Mononuclear cell (primary cell): ENCODE data around the gene WRNIP1. TPM values are rescaled to one million over a fixed set of nuclear protein-coding genes. Genes with fewer than 3 reads are reported as not detected.
A peak's percentile ranks its signal among the peaks of the same experiment; 100 is the strongest.
"Not testable (repeated sequence)": the region's sequence is repeated elsewhere in the genome, so short reads cannot be mapped to it uniquely, and the experiment has no call there.

ENCODE experiments used
- H3K27me3 ChIP-seq: 2 replicates; pipeline ENCODE4 v1.6.0; 2011; ENCODE audit warnings: low read length, control low read depth; ENCODE audit not compliant: insufficient read depth
- H3K4me1 ChIP-seq: 2 replicates; pipeline ENCODE4 v1.5.1; 2011; ENCODE audit warnings: mild to moderate bottlenecking, low read length, control low read depth; ENCODE audit not compliant: insufficient read depth
- H3K4me3 ChIP-seq: 2 replicates; pipeline ENCODE4 v1.5.1; 2011; ENCODE audit warnings: mild to moderate bottlenecking, low read length, moderate library complexity
- H3K9me3 ChIP-seq: 2 replicates; pipeline ENCODE4 v1.5.1; 2011; ENCODE audit warnings: low read depth, mild to moderate bottlenecking, control low read depth, low read length
- total RNA-seq: library from RNA; depleted of rRNA; stranded (reverse); fragments of >200 nt; gene quantifications from one replicate; pipeline ENCODE4 v1.2.3, GENCODE V29; 2012

The WRNIP1 gene
- total RNA-seq, 1 donor = 21.6 TPM

DNA sequence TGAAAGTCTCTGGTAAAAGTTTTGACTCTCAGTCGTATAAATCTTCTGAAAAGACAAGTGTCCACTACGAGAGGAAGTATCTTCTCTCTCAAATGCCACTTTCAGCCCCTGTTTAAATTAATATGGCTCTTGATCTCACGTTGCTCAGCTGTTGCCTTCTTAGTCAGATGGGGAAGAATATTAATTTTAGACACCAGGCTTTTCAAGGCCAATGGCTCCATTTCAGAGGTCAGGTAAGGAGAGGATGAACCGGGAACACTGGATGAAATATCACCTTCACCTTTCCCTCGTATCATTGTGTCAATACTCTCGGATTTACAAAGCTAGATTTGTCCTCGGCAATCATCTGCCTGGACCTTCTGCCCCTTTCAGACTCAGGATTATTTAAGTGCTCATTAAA lies 14.4 kb upstream of the WRNIP1 start, which contains the start of gene MYLK4:
MYLK4 (minus strand) TSS at position 91 of the 400 bp plus-strand sequence. CDS start 1,628 bp downstream, outside the sequence.
- Histone ChIP-seq H3K4me1 (no peaks in the 10 kb centered on the region), H3K9me3 (no peaks in the 10 kb centered on the region), H3K27me3 (peaks cover 5% of the 10 kb centered on the region), H3K4me3 (no peak within 1 kb of the TSS)

DNA sequence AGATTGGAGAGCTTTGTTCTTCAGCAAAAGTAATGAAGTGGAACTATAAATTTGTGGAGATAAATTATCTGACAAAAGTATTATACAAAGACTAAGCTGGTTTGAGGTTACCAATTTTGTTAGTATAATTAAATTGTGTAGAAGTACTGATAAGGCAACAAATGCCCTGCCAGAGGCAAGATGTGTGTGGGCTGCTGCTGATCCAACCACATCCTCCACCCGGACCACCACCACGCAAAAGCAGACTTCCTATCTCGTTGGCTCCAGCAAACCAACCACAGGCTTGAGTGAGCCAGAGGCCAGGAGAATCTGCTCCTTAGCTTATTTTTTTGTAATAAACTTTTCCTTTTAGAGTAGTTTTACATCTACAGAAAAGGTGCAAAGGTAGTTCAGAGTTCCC lies 13.3 kb upstream of the WRNIP1 start:
- H3K4me1 ChIP-seq = no peaks in the 10 kb centered on the region

DNA sequence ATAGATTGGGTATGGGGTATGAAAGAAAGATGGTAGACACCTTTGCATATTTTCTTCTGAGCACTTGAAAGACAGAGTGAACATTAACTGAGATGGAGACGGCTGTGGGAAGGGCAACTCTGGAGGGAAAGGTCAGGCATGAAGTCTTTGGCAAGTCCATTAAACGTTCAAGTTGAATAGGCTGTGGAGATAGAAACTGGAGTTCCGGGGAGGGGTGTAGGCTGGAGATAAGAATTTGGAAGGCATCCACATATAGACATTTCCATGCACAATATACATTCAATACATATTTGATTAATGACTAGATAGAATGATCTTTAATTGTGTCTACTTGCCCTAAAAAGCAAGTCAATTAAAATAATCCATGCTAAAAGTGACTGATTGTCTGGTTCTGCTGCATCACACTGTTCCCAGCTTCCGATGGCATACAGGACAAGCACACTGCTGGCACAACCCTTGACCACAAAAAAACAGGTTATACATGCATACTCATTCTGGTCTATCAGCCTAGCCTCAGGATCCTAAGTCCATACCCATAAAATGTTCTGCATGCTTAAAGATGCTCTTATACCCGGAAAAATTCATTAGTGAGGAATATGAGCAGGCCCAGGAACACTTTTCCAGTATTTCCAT lies 12.6 kb upstream of the WRNIP1 start:
- peaks cover 5% of the 10 kb centered on the region for H3K27me3 ChIP-seq
- H3K4me3 ChIP-seq = no peak overlapping the region

More for the DNA sequence above, 13.3 kb upstream of the WRNIP1 start:
- Histone ChIP-seq H3K27me3 (peaks cover 5% of the 10 kb centered on the region), H3K4me3 (no peak overlapping the region), H3K9me3 (no peaks in the 10 kb centered on the region)

DNA sequence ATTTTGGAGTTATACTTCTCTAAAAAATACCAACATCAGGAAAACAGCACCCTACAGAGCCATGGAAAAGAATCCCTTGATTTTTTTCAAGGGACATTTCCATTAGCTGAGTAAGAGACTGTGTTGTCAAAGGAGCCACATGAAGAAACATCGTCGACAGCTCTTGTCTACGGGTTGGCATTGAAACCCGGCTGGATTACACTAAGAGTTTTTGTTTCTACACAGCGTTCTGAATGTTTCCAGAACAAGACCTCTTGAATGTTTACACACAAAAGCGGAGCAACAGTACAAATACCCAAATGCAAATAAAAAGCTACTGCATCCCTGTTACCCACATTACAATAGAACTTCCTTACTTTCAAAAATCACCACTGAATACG lies 12.1 kb upstream of the WRNIP1 start:
- no peaks in the 10 kb centered on the region for H3K9me3 ChIP-seq
- no peaks in the 10 kb centered on the region for H3K4me1 ChIP-seq
- no peak overlapping the region for H3K4me3 ChIP-seq
- peaks cover 5% of the 10 kb centered on the region for H3K27me3 ChIP-seq

More for the DNA sequence above, 12.6 kb upstream of the WRNIP1 start:
- H3K9me3 ChIP-seq = no peaks in the 10 kb centered on the region
- no peaks in the 10 kb centered on the region for H3K4me1 ChIP-seq

DNA sequence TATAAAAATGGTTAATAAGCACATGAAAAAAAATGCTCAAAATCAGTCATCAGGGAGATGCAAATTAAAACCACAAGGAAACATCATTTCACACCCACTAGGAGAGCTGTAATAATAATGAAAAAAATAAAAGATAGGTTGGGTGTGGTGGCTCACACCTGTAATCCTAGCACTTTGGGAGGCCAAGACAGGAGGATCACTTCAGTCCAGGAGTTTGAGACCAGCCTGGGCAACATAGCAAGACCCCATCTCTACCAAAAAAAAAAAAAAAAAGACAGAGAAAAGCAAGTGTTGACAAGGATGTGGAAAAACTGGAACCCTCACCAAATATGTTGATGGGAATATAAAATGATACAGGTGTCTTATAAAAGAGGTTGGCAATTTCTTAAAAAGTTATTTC lies 11.4 kb upstream of the WRNIP1 start:
- H3K27me3 ChIP-seq = peaks cover 6% of the 10 kb centered on the region
- H3K4me3 ChIP-seq = no peak overlapping the region
- no peaks in the 10 kb centered on the region for H3K9me3 ChIP-seq
- no peaks in the 10 kb centered on the region for H3K4me1 ChIP-seq

DNA sequence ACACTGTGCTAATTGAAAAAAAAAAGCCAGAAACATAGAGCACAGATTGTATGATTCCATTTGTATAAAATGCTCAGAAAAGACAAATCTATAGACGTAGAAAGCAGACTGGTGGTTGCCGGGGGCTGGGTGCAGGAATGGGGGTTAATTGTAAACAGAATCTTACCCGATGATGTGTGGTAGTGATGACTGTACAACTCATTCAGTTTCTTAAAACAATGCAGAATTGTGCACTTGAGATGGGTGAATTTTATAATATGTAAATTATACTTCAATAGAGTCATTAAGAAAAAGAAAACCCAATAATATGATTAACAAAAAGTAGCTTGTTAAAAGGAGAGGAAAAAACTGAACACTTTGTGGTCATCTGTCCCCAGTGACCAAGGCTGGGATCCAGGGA lies 10.8 kb upstream of the WRNIP1 start:
- no peaks in the 10 kb centered on the region for H3K9me3 ChIP-seq
- H3K4me3 ChIP-seq = no peak overlapping the region
- peaks cover 8% of the 10 kb centered on the region for H3K27me3 ChIP-seq
- no peaks in the 10 kb centered on the region for H3K4me1 ChIP-seq

DNA sequence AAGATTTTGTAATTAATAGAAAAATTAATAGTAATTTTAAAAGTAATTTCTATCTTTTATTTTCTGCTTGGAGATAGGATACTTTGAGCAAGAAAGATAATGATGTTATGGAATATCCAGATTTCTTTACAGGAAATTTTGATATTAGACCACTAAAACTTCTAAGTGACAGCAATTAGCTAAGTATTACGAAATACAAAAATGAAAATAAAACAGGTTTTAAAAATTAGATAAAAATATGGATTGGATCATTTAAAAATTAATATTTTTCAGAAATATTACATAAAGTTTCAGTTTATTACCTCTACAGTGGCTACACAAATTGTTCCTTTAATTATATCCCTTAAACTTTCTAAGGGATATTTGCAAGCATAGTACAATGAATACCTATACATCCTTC lies 10.3 kb upstream of the WRNIP1 start:
- no peak overlapping the region for H3K4me3 ChIP-seq
- no peaks in the 10 kb centered on the region for H3K9me3 ChIP-seq
- H3K4me1 ChIP-seq = no peaks in the 10 kb centered on the region
- peaks cover 8% of the 10 kb centered on the region for H3K27me3 ChIP-seq

DNA sequence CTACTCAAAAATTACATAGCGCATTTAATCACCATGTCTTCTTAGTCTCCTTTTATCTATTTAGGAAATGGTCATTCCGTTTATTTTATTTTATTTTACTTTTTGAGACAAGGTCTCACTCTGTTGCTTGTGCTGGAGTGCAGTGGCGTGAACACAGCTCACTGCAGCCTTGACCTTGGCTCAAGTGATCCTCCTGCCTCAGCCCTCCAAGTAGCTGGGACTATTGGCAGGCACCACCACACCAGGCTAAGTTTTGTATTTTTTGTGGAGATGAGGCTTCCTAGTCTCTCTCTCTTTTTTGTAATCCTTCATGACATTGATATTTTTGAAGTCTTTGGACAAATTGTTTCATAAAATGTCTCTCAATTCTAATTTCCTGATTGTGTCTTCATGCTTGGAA lies 9.7 kb upstream of the WRNIP1 start:
- H3K27me3 ChIP-seq = peaks cover 8% of the 10 kb centered on the region
- H3K4me1 ChIP-seq = no peaks in the 10 kb centered on the region
- no peak overlapping the region for H3K4me3 ChIP-seq
- no peaks in the 10 kb centered on the region for H3K9me3 ChIP-seq

DNA sequence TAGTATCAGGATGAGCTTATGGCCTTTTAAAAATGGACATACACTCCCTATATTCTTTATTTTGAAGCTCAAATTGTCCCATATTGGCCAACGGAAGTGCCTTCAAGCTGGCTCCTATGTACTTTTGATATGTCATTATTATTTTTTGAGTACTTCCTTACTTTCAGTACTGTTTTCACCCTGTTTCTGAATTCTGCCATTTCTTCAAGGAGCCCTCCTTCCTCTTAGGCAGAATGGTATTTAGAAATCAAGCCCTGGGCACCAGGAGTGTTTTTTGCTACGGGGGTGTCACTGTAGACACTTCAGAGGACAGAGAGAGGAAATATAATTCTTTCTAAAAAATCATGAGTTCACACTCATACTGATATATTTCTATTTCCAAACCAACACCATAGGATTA lies 9.0 kb upstream of the WRNIP1 start:
- Histone ChIP-seq H3K27me3 (peaks cover 2% of the 10 kb centered on the region), H3K4me1 (no peaks in the 10 kb centered on the region), H3K4me3 (no peak overlapping the region), H3K9me3 (no peaks in the 10 kb centered on the region)

DNA sequence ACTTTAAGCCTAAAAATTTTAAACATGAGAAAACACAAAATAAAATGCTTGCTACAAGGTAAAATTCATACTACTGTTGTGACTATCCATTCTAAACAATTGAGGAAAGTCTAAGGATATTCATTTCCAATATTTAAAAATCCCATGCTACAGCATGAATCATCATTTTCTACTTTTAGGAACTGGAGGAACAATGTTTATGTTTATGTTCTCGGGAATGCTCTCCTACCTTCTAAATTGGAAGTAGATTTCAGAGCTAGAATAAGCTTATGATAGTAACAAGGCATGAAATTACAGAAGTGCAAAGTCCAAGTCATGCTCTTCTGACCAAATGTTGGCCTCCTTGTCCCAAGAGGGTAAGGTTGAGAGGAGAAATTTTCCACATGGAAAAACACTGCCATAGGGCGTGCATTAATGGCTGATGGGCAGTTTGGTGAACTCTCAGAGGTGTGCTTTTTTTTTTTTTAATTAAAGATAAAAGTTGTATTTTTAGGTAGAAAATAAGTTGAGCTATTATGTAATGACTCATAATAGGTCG lies 8.4 kb upstream of the WRNIP1 start:
- Histone ChIP-seq H3K4me3 (no peak overlapping the region), H3K9me3 (no peaks in the 10 kb centered on the region), H3K4me1 (no peaks in the 10 kb centered on the region), H3K27me3 (peaks cover 2% of the 10 kb centered on the region)

DNA sequence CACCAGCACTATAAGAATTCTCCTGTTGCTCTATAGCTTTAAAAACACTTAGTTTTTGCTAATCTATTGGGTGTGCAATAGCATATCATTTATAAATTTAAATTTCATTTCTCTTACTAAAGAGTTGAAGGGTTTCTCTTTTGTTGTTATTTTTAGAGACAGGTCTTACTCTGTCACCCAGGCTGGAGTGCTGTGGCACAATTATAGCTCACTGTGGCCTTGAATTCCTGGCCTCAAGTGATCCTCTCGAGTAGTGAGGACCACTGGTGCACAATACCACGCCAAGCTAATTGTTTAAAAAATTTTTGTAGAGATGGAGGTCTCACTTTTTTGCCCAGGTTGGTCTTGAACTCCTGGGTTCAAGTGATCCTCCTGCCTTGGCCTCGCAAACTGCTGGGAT lies 6.2 kb upstream of the WRNIP1 start:
- H3K4me3 ChIP-seq = no peak overlapping the region
- H3K4me1 ChIP-seq = peaks cover under 1% of the 10 kb centered on the region
- H3K9me3 ChIP-seq = no peaks in the 10 kb centered on the region
- H3K27me3 ChIP-seq = peaks cover 2% of the 10 kb centered on the region

DNA sequence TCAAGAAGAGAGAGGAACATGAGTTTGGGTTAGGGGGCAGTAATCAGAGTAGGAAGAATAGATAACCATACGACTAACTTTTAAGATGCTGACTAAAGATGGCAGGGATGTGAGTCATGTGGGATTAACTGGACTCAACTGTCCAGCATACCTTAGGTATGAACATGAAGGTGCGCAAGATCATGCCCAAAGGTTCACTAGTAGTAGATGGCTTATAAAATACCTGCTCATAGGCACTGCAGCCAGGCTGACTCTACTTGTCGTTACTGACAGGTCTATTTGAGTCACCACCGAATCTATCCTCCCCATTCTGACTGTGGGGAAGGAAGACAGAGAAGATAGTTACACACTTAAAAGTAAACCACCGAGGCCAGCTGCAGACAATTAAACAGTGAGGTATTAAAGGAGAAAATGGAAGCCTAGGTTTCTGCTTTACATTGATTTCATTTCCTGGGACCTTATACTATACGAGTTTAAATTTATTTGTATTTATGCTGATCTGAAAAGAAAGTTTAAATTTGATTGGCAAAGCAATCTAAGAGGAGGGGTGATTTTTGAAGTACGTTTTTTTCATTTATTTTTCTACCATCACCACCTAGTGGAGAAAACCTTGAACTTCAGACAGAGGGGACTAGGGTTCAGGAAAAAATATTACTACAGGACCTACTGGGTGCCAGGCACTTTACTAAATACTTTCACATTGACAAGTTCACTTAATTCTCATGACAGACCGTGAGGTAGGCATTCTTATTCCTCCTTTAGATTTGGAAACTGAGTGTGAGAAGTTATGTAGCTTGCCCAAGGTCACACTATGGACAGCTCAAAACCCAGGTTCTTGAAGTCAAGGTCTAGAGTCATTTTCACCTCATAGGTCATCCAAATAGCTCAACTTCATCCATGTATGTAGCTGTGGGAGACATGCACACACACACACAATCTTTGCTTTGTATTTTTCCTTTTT lies 4.0 kb upstream of the WRNIP1 start:
- no peak overlapping the region for H3K4me3 ChIP-seq
- H3K4me1 ChIP-seq = peaks cover 8% of the 10 kb centered on the region
- H3K9me3 ChIP-seq = no peaks in the 10 kb centered on the region
- peaks cover 2% of the 10 kb centered on the region for H3K27me3 ChIP-seq

DNA sequence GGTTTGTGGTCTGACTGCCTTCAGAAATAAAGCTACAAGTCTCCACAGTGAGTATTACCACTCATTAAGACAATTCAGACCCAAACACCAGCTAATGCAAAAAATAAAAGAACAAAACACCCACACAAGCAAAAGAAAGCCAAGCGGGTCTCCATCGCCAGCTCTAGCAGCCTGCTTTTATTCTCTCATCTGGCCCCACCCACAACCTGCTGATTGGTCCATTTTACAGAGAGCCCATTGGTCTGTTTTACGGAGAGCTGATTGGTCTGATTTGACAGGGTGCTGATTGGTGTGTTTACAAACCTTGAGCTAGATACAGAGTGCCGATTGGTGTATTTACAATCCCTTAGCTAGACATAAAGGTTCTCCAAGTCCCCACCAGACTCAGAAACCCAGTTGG lies 2.3 kb upstream of the WRNIP1 start:
- H3K27me3 ChIP-seq, H3K4me3 ChIP-seq, H3K9me3 ChIP-seq: not testable (repeated sequence)
- peaks cover 24% of the 10 kb centered on the region for H3K4me1 ChIP-seq

DNA sequence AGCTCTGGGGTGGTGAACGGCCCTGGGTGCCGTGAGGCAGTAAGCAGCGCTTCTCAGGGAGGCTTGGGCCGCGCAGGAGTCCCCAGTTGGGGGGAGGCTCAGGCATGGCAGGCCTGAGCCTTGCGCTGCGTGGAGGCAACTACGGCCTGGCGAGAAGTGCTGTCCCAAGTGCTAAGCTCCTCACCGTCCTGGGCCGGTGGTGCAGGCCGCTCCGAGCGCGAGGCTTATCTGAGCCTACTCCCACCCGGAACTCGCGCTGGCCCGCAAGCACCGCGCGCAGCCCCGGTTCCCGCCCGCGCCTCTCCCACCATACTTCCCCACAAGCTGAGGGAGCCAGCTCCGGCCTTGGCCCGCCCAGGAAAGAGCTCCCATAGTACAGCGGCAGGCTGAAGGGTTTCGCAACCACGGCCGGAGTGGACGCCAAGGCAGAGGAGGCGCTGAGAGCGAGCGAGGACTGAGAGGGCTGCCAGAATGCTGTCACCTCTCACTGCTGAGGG lies 1.8 kb upstream of the WRNIP1 start:
- Histone ChIP-seq H3K27me3 (peaks cover 2% of the 10 kb centered on the region), H3K9me3 (no peaks in the 10 kb centered on the region), H3K4me3 (no peak overlapping the region), H3K4me1 (peaks cover 29% of the 10 kb centered on the region)

DNA sequence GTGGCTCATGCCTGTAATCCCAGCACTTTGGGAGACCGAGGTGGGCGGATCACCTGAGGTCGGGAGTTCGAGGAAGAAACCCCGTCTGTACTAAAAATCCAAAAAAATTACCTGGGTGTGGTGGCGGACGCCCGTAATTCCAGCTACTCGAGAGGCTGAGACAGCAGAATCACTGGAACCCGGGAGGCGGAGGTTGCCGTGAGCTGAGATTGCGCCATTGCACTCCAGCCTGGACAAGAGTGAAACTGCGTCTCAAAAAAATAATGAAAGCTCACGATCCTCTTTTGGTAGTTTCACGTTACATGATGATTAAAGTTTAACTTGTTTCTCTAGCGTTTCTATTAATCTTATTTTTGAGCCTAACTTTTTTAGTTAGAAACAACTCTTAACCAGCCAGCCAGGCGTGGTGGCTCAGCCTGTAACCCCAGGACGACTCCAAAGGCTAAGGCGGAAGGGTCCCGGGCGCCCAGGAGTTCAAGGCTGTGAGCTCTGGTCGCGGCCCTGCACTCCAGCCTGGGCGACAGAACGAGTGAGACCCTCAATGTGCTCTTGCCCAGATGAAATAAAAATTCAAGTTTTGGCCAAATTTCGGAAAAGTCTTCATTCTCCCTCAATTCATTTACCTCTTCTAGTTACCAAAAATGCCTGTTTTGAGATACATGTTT lies 1.2 kb upstream of the WRNIP1 start:
- no peaks in the 10 kb centered on the region for H3K27me3 ChIP-seq
- H3K4me1 ChIP-seq = peaks cover 34% of the 10 kb centered on the region
- H3K9me3 ChIP-seq = no peaks in the 10 kb centered on the region
- peak overlapping the region; percentile 59 for H3K4me3 ChIP-seq
